Muscle layer of duodenum (tissue), 2 donors: ENCODE data around the gene C3AR1.

Experiments
- H3K27ac ChIP-seq: one replicate; pipeline ENCODE4 v1.7.0; 2013; ENCODE audit warnings: mild to moderate bottlenecking, low read length
- H3K27me3 ChIP-seq: one replicate; pipeline ENCODE4 v1.7.0; 2013; ENCODE audit warnings: low read depth, mild to moderate bottlenecking, control low read depth, low read length
- H3K36me3 ChIP-seq, 2 donors: one replicate each; pipeline ENCODE4 v1.7.0; 2013; ENCODE audit warnings: low read length in 2 of 2, control low read depth in 1 of 2, mild to moderate bottlenecking in 1 of 2; ENCODE audit not compliant: insufficient read depth in 2 of 2, control insufficient read depth in 1 of 2
- H3K4me1 ChIP-seq, 2 donors: one replicate each; pipeline ENCODE4 v1.7.0; 2013; ENCODE audit warnings: low read length in 2 of 2, mild to moderate bottlenecking in 2 of 2, control low read depth in 1 of 2, moderate library complexity in 1 of 2; ENCODE audit not compliant: insufficient read depth in 2 of 2, control insufficient read depth in 1 of 2
- H3K4me3 ChIP-seq, 2 donors: one replicate each; pipeline ENCODE4 v1.7.0; 2013; ENCODE audit warnings: low read length in 2 of 2, low read depth in 1 of 2, mild to moderate bottlenecking in 1 of 2
- H3K9me3 ChIP-seq, 2 donors: one replicate each; pipeline ENCODE4 v1.7.0; 2013; ENCODE audit warnings: low read length in 2 of 2, control low read depth in 1 of 2, mild to moderate bottlenecking in 1 of 2; ENCODE audit not compliant: control insufficient read depth in 1 of 2
- donor health status: healthy.

Gene C3AR1

DNA sequence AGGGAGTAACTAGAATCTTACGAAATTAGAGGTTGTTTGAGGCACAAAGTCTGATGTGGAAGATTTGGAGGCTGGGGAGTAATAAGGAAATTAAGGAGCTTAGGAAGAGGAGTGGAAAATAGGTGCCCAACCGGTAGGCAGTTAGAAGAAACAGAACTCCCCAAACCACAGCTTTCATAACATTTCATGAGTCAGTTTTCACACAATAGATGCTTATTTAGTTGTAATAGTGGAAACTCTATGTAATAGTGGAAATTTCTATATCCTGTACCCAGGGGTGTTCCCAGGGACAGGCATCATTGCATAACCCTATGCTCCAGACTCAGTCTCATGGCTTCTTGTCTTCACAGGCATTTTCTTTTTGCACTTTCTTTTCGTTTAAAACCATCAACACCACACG lies 8.3 kb downstream of the C3AR1 start:
- H3K9me3 ChIP-seq: no peaks in the 10 kb centered on the region
- no peak overlapping the region for H3K4me3 ChIP-seq
- H3K4me1 ChIP-seq: no peaks in the 10 kb centered on the region
- H3K36me3 ChIP-seq: peaks cover 23 to 28% of the 10 kb centered on the region in 2 donors
- no peak overlapping the region for H3K27ac ChIP-seq
- H3K27me3 ChIP-seq: no peaks in the 10 kb centered on the region

DNA sequence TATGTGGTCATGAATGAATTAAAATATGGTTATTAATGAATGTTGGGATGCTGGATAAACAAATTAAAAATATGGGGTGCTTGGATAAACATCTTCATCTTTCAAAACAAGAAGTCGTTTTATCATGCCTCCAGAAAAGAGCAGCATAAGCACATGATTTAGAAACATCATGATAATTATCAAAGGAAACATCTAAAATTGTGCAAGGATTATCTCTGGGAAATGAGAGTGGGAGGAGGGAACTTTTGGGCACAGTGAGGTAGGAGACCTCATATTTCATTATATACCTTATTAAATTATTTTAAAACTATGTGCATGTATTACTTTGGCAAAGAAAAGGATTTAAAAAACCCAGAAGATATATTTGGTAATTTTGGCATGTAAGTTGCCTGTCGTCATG lies 8.9 kb downstream of the C3AR1 start:
- Histone ChIP-seq H3K27ac (no peak overlapping the region), H3K4me3 (no peak overlapping the region), H3K9me3 (no peaks in the 10 kb centered on the region), H3K27me3 (no peaks in the 10 kb centered on the region), H3K36me3 (peaks cover 23 to 33% of the 10 kb centered on the region in 2 donors), H3K4me1 (no peaks in the 10 kb centered on the region)

DNA sequence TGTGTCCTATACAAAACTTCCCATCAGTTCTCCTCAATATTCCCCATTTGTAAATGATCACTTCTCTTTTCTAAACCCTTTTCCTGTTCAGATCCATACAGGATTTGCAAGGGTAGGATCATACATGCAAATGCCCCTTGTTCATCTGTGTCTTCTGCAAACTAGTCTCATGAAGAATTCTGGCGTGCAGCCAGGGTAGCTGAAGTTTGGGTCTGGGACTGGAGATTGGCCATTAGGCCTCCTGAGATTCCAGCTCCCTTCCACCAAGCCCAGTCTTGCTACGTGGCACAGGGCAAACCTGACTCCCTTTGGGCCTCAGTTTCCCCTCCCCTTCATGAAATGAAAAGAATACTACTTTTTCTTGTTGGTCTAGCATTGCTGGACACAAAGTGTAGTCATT lies 11.3 kb downstream of the C3AR1 start:
- H3K36me3 ChIP-seq: peaks cover 27 to 55% of the 10 kb centered on the region in 2 donors
- H3K27ac ChIP-seq: no peak overlapping the region
- H3K9me3 ChIP-seq: no peaks in the 10 kb centered on the region
- no peak overlapping the region for H3K4me3 ChIP-seq
- H3K27me3 ChIP-seq: no peaks in the 10 kb centered on the region
- no peaks in the 10 kb centered on the region for H3K4me1 ChIP-seq

DNA sequence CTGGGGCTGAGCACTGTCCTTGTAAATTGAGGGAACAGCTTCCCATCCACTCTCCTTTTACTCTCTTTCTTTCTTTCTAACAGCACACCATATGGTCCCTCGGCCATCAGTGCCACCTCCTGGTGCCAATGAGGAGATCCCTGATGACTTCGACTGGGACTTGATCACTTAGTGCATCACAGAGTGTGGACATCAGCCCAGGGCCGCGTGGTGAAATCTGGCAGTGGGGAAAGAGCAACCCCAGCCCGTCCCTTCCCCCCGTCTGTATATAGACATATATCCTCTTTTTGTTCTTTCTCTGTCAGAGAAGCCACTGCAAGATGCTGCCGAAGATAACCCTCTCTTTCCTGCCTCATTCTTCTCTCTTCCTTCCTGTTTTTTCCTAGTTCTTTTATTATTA lies 13.5 kb downstream of the C3AR1 start:
- peaks cover 47 to 77% of the 10 kb centered on the region in 2 donors for H3K36me3 ChIP-seq
- no peak overlapping the region for H3K27ac ChIP-seq

DNA sequence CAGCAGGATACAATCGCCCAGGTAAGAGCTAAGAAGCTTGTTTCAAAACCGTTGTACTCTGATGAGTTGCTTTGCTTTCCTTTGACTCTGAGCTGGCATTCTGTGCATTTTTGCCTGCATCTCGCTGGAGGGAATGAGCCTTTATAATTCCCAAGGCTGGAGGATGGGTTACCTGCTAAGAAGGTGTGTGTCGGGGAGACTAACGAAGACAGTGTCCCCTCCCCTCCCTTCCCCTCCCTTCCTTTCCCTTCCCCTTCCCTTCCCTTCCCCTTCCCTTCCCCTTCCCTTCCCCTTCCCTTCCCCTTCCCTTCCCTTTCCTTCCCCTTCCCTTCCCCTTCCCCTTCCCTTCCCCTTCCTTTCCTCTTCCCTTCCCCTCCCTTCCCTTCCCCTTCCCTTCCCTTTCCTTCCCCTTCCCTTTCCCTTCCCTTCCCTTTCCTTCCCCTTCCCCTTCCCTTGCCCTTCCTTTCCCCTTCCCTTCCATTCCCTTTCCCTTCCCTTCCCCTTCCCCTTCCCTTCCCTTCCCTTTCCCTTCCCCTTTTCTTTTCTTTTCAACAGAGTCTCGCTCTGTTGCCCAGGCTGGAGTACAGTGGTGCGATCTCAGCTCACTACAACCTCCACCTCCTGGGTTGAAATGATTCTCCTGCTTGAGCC lies 15.4 kb downstream of the C3AR1 start:
- no peaks in the 10 kb centered on the region for H3K4me1 ChIP-seq
- H3K36me3 ChIP-seq: peaks cover 47 to 83% of the 10 kb centered on the region in 2 donors
- H3K27me3 ChIP-seq: no peaks in the 10 kb centered on the region

More for the DNA sequence above, 13.5 kb downstream of the C3AR1 start:
- no peaks in the 10 kb centered on the region for H3K4me1 ChIP-seq
- no peaks in the 10 kb centered on the region for H3K27me3 ChIP-seq
- H3K4me3 ChIP-seq: no peak overlapping the region
- H3K9me3 ChIP-seq: no peaks in the 10 kb centered on the region

DNA sequence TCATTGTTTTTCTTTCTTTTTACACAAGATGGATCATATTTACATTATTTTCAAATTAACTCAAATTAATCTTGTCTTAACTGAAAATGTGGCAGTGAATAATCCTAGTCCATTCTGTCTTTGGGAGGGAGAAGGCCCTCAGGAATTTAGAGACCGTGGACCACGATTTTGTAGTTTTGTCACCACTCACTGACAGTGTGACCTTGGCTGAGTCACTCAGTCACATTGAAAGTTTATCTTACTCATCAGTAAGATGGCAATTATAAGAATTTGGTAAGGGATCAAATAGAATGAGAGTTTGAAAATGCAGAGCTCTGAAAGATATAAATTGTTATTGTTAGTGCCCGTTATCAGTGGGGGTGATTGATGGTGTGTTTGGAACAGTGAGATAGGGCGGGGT lies 17.3 kb downstream of the C3AR1 start:
- Histone ChIP-seq H3K27ac (no peak overlapping the region), H3K4me3 (no peak overlapping the region), H3K9me3 (no peaks in the 10 kb centered on the region), H3K27me3 (no peaks in the 10 kb centered on the region), H3K36me3 (peaks cover 41 to 84% of the 10 kb centered on the region in 2 donors), H3K4me1 (no peaks in the 10 kb centered on the region)

More for the DNA sequence above, 15.4 kb downstream of the C3AR1 start:
- H3K27ac ChIP-seq: no peak overlapping the region
- no peak overlapping the region for H3K4me3 ChIP-seq
- H3K9me3 ChIP-seq: no peaks in the 10 kb centered on the region

DNA sequence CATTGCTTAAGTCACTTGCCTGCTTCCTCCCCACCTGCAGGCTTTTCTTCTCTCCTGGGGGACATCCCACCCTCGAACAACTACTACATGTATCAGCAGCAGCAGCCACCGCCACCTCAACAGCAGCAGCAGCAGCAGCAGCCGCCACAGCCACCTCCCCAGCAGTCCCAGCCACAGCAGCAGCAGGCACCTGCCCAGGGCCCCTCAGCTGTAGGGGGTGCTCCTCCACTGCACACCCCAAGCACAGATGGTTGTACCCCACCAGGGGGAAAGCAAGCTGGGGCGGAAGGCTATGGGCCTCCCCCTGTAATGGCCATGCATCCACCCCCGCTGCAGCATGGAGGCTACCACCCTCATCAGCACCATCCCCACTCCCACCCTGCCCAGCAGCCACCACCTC lies 18.3 kb downstream of the C3AR1 start:
- H3K9me3 ChIP-seq: no peaks in the 10 kb centered on the region
- peaks cover 39 to 82% of the 10 kb centered on the region in 2 donors for H3K36me3 ChIP-seq
- H3K27ac ChIP-seq: no peak overlapping the region
- H3K4me3 ChIP-seq: no peak overlapping the region
- no peaks in the 10 kb centered on the region for H3K27me3 ChIP-seq
- H3K4me1 ChIP-seq: no peaks in the 10 kb centered on the region

DNA sequence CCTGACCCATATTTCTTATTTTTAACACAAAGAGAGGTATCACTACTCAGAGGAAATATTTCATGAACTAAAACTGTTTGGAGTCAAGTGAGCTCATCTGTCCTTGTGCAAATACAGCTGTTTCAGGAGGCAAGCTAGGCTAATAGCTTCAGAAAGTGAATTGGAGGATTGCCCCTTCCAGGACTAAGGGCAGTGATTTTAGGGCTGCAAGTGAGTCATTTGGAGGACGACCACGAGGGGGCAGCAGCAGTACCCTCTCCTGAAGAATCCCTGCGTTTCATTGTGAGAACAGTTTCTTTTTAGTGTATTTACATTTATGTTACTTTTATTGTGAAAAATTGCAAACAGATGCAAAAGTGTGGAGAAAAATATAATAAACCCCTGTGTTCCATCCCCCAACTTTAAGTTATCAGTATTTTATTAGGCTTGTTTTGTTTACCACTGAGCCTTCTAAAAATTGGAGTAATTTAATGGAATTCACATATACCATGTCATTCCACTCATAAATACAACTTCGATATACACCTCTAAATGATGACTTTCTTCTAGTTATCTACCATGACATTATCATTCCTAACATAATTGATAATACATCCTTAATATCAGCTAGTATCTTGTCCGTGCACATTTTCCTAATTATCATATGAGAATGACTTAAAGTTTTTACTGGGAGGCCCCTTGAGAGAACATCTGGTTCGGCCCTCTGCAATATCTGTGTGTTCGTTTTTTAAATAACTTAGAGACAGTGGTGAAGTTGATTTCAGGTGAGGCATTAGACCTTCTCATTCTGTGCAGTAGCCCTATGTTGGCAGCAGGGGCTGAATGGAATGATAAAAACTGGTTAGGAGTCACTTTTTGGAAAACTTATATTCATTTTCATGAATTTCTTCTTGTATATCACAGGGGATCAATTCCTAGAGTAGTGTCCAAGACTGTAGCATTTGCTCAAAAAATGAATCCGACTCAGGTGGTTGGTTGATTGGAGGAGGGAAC lies 19.9 kb downstream of the C3AR1 start:
- H3K36me3 ChIP-seq: peaks cover 46 to 82% of the 10 kb centered on the region in 2 donors
- no peaks in the 10 kb centered on the region for H3K9me3 ChIP-seq
- H3K27me3 ChIP-seq: no peaks in the 10 kb centered on the region
- H3K4me1 ChIP-seq: no peaks in the 10 kb centered on the region
- H3K4me3 ChIP-seq: no peak overlapping the region
- H3K27ac ChIP-seq: no peak overlapping the region

DNA sequence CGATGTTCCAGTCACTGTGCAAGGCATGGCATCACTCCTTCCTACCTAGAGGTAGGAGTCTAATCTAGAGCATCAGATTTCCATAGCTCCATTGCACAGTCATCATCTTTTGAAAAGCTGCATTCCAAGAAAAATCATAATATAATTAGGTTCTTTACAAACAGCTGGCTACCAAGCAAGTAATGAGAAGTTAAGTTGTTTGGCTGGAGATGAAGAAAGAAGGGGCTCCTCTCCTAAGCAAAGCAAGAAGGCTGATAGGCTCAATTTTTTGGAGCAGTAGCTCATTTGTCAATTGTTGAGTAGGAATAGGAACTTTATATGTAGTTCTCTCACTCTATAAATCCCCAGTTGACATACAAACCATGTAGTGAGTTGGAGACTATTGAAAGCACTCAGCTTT lies 25.4 kb downstream of the C3AR1 start:
- Histone ChIP-seq H3K27me3 (no peaks in the 10 kb centered on the region), H3K36me3 (peaks cover 34 to 50% of the 10 kb centered on the region in 2 donors), H3K4me3 (no peak overlapping the region), H3K27ac (no peak overlapping the region), H3K9me3 (no peaks in the 10 kb centered on the region), H3K4me1 (peaks cover 18 to 36% of the 10 kb centered on the region in 2 donors)

DNA sequence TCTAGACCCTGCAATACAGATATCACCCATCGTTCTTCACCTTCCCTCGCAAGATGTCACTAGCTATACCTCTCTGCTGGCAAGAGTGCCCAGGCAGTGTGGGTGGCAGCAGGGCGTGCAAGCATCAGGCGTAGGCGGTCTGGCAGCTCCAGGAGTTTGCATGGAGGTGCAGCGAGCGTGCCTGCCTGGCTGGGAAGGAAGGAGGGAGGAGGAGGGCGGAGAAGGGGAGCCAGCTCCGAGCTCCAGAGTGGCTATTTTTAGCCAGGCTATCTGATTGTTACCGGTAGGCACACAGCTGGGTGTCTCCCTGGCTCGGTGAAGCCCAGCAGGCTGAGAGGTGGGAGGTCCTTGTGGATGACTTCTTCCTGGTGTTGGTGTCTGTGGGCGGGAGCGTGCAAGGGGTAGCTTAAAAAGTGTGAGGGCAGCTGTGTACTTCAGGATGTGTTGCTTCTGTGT lies 27.5 kb downstream of the C3AR1 start:
- Histone ChIP-seq H3K27ac (peak overlapping the region; percentile 22), H3K4me3 (peak overlapping the region; percentile 38 to 48), H3K4me1 (peaks cover 34 to 57% of the 10 kb centered on the region in 2 donors), H3K9me3 (no peaks in the 10 kb centered on the region), H3K36me3 (peaks cover 24 to 34% of the 10 kb centered on the region in 2 donors), H3K27me3 (no peaks in the 10 kb centered on the region)

DNA sequence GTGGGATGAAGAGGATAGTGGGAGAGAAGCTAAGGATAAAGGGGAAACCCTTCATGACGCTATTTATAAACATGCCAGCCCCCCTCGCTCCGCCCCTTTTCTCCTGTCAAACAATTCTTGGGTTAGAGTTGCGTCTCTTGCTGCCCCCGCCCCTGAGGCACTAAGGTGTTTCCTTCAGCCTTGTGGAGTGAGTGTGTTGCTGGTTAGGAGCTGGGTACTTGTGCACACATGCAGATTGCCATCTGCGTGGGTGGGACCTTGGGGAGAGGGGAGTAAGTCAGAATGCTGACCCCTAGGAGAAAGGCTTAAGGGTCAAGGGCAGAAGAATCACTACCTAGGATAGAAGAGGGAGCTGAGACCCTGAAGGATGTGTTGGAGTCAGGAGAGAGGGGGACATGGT lies 28.2 kb downstream of the C3AR1 start:
- Histone ChIP-seq H3K9me3 (no peaks in the 10 kb centered on the region), H3K4me3 (no peak overlapping the region)

More for the DNA sequence above, 28.2 kb downstream of the C3AR1 start:
- Histone ChIP-seq H3K27ac (peak overlapping the region; percentile 22), H3K36me3 (peaks cover 18 to 28% of the 10 kb centered on the region in 2 donors), H3K27me3 (no peaks in the 10 kb centered on the region), H3K4me1 (peaks cover 36 to 58% of the 10 kb centered on the region in 2 donors)
